ENCODE measurements around the gene DCLK1. TPM values are rescaled to one million over a fixed set of nuclear protein-coding genes. Genes with fewer than 3 reads are reported as not detected.

Gene DCLK1
- total and polyA plus RNA-seq, 10 of the 15 experiments (the other 5 are each of a cell fraction or from before 2014, with no cell fraction given), result not detected

DNA sequence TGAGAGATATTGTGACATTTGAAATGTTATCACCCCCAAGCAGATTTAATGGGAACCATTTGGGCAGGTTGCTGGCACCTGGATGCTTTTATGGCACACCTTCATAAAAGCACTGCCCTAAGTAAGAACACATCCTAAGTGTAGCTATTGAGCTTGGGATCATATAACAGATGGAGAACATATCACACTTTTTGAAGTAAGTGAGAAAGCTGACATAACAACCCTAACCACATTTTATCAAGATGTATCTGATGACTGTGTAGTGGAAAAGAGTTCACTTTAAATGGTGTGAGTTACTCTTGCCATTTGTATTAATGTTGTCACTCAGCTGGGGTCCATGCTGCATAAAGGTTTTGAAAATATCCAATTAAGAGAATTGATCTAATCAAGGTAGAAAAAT lies 287.9 kb downstream of the DCLK1 start:
- H3K36me3 ChIP-seq (ENCODE audit: control insufficient read depth in 2 of 2, insufficient read depth in 2 of 2, low read length in 1 of 2), result no peaks in the 10 kb centered on the region
- ATAC-seq (no peak), DNase-seq (ENCODE audit: low read depth, low spot score) (no peak), FAIRE-seq (no peak)
- ChIA-PET SMC1A (ENCODE audit: uncharacterized antibody, unreplicated experiment) (no interaction called here), RAD21 (ENCODE audit: unreplicated experiment) (no interaction called here), POLR2A (no interaction called here), CTCF (no interaction called here)
- no TSS peak for BruUV-seq (replicated peaks)
- no peak overlapping the region for H3K4me2 ChIP-seq (ENCODE audit: control insufficient read depth, insufficient read depth)
- H2AFZ ChIP-seq (ENCODE audit: control insufficient read depth, low read depth, low read length), result no peak overlapping the region
- no peak overlapping the region for H3K9ac ChIP-seq (ENCODE audit: control insufficient read depth, insufficient read depth, low read length)
- no peaks in the 10 kb centered on the region for H3K4me1 ChIP-seq (ENCODE audit: control insufficient read depth, insufficient read depth, low read length)
- no peaks in the 10 kb centered on the region for H3K9me3 ChIP-seq (replicated peaks; ENCODE audit: control insufficient read depth, insufficient read depth, low read length)
- intact Hi-C loops (cut with micrococcal nuclease; ENCODE audit: unreplicated experiment), result no loop called here
- in situ Hi-C loops (cut with MboI), result no loop called here
- H3K27me3 ChIP-seq (replicated peaks in 1 of 2; ENCODE audit: control insufficient read depth in 2 of 2, insufficient read depth in 2 of 2, low read length in 1 of 2), result no peaks in the 10 kb centered on the region
- no peak overlapping the region for H3K27ac ChIP-seq (ENCODE audit: control insufficient read depth, insufficient read depth)
- H4K20me1 ChIP-seq (ENCODE audit: control insufficient read depth, insufficient read depth), result no peaks in the 10 kb centered on the region
- no peaks in the 10 kb centered on the region for H3K79me2 ChIP-seq (ENCODE audit: control insufficient read depth, insufficient read depth, low read length)
- no peak overlapping the region for H3K4me3 ChIP-seq
- TF ChIP-seq LARP7 (IDR thresholded peaks at IDR 0.05), result no peak
- TF ChIP-seq, protein P1, sequence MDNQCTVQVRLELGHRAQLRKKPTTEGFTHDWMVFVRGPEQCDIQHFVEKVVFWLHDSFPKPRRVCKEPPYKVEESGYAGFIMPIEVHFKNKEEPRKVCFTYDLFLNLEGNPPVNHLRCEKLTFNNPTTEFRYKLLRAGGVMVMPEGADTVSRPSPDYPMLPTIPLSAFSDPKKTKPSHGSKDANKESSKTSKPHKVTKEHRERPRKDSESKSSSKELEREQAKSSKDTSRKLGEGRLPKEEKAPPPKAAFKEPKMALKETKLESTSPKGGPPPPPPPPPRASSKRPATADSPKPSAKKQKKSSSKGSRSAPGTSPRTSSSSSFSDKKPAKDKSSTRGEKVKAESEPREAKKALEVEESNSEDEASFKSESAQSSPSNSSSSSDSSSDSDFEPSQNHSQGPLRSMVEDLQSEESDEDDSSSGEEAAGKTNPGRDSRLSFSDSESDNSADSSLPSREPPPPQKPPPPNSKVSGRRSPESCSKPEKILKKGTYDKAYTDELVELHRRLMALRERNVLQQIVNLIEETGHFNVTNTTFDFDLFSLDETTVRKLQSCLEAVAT (IDR thresholded peaks at IDR 0.05), result no peak
- no peak for TF ChIP-seq GATAD2B (conservative IDR thresholded peaks at IDR 0.05; ENCODE audit: low read depth)
- TF ChIP-seq USF1 (IDR thresholded peaks at IDR 0.05; ENCODE audit: borderline replicate concordance, extremely low read length, insufficient read depth, low read depth, low read length), result no peak
- TF ChIP-seq, protein P2, sequence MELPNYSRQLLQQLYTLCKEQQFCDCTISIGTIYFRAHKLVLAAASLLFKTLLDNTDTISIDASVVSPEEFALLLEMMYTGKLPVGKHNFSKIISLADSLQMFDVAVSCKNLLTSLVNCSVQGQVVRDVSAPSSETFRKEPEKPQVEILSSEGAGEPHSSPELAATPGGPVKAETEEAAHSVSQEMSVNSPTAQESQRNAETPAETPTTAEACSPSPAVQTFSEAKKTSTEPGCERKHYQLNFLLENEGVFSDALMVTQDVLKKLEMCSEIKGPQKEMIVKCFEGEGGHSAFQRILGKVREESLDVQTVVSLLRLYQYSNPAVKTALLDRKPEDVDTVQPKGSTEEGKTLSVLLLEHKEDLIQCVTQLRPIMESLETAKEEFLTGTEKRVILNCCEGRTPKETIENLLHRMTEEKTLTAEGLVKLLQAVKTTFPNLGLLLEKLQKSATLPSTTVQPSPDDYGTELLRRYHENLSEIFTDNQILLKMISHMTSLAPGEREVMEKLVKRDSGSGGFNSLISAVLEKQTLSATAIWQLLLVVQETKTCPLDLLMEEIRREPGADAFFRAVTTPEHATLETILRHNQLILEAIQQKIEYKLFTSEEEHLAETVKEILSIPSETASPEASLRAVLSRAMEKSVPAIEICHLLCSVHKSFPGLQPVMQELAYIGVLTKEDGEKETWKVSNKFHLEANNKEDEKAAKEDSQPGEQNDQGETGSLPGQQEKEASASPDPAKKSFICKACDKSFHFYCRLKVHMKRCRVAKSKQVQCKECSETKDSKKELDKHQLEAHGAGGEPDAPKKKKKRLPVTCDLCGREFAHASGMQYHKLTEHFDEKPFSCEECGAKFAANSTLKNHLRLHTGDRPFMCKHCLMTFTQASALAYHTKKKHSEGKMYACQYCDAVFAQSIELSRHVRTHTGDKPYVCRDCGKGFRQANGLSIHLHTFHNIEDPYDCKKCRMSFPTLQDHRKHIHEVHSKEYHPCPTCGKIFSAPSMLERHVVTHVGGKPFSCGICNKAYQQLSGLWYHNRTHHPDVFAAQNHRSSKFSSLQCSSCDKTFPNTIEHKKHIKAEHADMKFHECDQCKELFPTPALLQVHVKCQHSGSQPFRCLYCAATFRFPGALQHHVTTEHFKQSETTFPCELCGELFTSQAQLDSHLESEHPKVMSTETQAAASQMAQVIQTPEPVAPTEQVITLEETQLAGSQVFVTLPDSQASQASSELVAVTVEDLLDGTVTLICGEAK (IDR thresholded peaks at IDR 0.05; ENCODE audit: borderline replicate concordance), result no peak
- no peak for TF ChIP-seq IRF4 (IDR thresholded peaks at IDR 0.05; ENCODE audit: low read depth, low read length)
- TF ChIP-seq, protein P3, sequence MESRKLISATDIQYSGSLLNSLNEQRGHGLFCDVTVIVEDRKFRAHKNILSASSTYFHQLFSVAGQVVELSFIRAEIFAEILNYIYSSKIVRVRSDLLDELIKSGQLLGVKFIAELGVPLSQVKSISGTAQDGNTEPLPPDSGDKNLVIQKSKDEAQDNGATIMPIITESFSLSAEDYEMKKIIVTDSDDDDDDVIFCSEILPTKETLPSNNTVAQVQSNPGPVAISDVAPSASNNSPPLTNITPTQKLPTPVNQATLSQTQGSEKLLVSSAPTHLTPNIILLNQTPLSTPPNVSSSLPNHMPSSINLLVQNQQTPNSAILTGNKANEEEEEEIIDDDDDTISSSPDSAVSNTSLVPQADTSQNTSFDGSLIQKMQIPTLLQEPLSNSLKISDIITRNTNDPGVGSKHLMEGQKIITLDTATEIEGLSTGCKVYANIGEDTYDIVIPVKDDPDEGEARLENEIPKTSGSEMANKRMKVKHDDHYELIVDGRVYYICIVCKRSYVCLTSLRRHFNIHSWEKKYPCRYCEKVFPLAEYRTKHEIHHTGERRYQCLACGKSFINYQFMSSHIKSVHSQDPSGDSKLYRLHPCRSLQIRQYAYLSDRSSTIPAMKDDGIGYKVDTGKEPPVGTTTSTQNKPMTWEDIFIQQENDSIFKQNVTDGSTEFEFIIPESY (IDR thresholded peaks at IDR 0.05), result no peak
- TF ChIP-seq, protein P4, sequence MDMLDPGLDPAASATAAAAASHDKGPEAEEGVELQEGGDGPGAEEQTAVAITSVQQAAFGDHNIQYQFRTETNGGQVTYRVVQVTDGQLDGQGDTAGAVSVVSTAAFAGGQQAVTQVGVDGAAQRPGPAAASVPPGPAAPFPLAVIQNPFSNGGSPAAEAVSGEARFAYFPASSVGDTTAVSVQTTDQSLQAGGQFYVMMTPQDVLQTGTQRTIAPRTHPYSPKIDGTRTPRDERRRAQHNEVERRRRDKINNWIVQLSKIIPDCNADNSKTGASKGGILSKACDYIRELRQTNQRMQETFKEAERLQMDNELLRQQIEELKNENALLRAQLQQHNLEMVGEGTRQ (IDR thresholded peaks at IDR 0.05; ENCODE audit: borderline replicate concordance, low read depth, low read length), result no peak
- TF ChIP-seq HDGF (IDR thresholded peaks at IDR 0.05), result no peak
- no peak for TF ChIP-seq BRCA1 (IDR thresholded peaks at IDR 0.05; ENCODE audit: low read depth, low read length)
- TF ChIP-seq YY1 (IDR thresholded peaks at IDR 0.05; ENCODE audit: low read depth, low read length), result no peak
- TF ChIP-seq ZNF207 (IDR thresholded peaks at IDR 0.05; ENCODE audit: borderline replicate concordance), result no peak
- TF ChIP-seq BCL3 (IDR thresholded peaks at IDR 0.05; ENCODE audit: borderline replicate concordance, insufficient read depth, low read depth, low read length, poor library complexity, severe bottlenecking), result no peak
